ENCODE data around the gene NYNRIN. TPM values are rescaled to one million over a fixed set of nuclear protein-coding genes. Genes with fewer than 3 reads are reported as not detected.
A peak's percentile ranks its signal among the peaks of the same experiment; 100 is the strongest.
"Not testable (repeated sequence)": the region's sequence is repeated elsewhere in the genome, so short reads cannot be mapped to it uniquely, and the experiment has no call there.

Gene NYNRIN
- total RNA-seq, 1 donor from 2014 or later = 35.1 TPM

- DNase-seq = peak; percentile 95
Measured at GRCh38 chr14:24431569-24432258, 32.9 kb downstream of the NYNRIN start.

GRCh38 chr14:24432259-24433131, 33.7 kb downstream of the NYNRIN start:
- no peak for DNase-seq

GRCh38 chr14:24434036-24434435, 35.2 kb downstream of the NYNRIN start:
- no peak for DNase-seq

- DNase-seq = no peak
Measured at GRCh38 chr14:24434676-24435075, 35.9 kb downstream of the NYNRIN start.

GRCh38 chr14:24435192-24435810, 36.5 kb downstream of the NYNRIN start:
- DNase-seq = no peak

GRCh38 chr14:24435998-24436354, 37.2 kb downstream of the NYNRIN start:
- DNase-seq = no peak

GRCh38 chr14:24436355-24437019, 37.7 kb downstream of the NYNRIN start:
- peak; percentile 86 for DNase-seq

GRCh38 chr14:24437020-24437735, 38.4 kb downstream of the NYNRIN start:
- no peak for DNase-seq

- no peak for DNase-seq
Measured at GRCh38 chr14:24437736-24438067, 38.9 kb downstream of the NYNRIN start.

GRCh38 chr14:24438223-24439097, 39.7 kb downstream of the NYNRIN start:
- no peak for DNase-seq

- DNase-seq = no peak
Measured at GRCh38 chr14:24439257-24439656, 40.5 kb downstream of the NYNRIN start.

GRCh38 chr14:24439830-24440605, 41.2 kb downstream of the NYNRIN start:
- no peak for DNase-seq

- DNase-seq = no peak
Measured at GRCh38 chr14:24440606-24441399, 42.0 kb downstream of the NYNRIN start.

GRCh38 chr14:24441485-24441884, 42.7 kb downstream of the NYNRIN start:
- DNase-seq = no peak

GRCh38 chr14:24441904-24442239, 43.1 kb downstream of the NYNRIN start:
- DNase-seq = no peak

GRCh38 chr14:24442240-24443052, 43.6 kb downstream of the NYNRIN start, which contains the start of gene SDR39U1:
Gene SDR39U1, minus strand, starts transcription at chr14:24442776. Its CDS starts 7 bp downstream, at chr14:24442769.
- DNase-seq = peak; percentile 100

GRCh38 chr14:24443053-24443665, 44.4 kb downstream of the NYNRIN start:
- no peak for DNase-seq

GRCh38 chr14:24450828-24451227, 52.0 kb downstream of the NYNRIN start:
- DNase-seq = not testable (repeated sequence)

Measured in tongue (tissue), 2 donors.